Panc1 (cell line): ENCODE results near the gene ITGB8. TPM values are rescaled to one million over a fixed set of nuclear protein-coding genes. Genes with fewer than 3 reads are reported as not detected.

ENCODE experiments used
- ATAC-seq: fragments of 200-7000 bp; cut with Tn5 transposase; 2 replicates; pipeline ENCODE4 v1.9.1; 2020; ENCODE audit warnings: mild to moderate bottlenecking, moderate library complexity
- BruUV-seq: library from RNA; stranded (reverse); fragments of 400-500 nt; replicated peaks from 2 replicates; lab custom pipeline; 2021; lab: Mats Ljungman, UMichigan
- CTCF ChIA-PET: fragments of 300-600 bp; sonication (Branson Sonifier 250); formaldehyde crosslinking; loops from one replicate; lab custom pipeline; 2022; ENCODE audit warnings: antibody characterized with exemption; lab: Charles Lee
- POLR2A ChIA-PET: fragments of 300-600 bp; sonication (Branson Sonifier 250); formaldehyde crosslinking; loops from one replicate; lab custom pipeline; 2022; ENCODE audit warnings: antibody characterized with exemption; lab: Charles Lee
- DNase-seq: peaks from one replicate; pipeline ENCODE4 v3.0.0-alpha.2; 2010; ENCODE audit warnings: low read depth, low spot score
- H3K27ac ChIP-seq: 2 replicates; pipeline ENCODE4 v1.5.1; 2011; ENCODE audit warnings: mild to moderate bottlenecking, low read length, inconsistent platforms
- H3K27me3 ChIP-seq: fragments of 200-500 bp; sonication (Bioruptor generic); 2 replicates; pipeline ENCODE4 v1.6.0; 2014; ENCODE audit warnings: low read length, inconsistent platforms; ENCODE audit not compliant: control insufficient read depth, insufficient read depth
- H3K36me3 ChIP-seq: fragments of 200-500 bp; sonication (Bioruptor generic); 2 replicates; pipeline ENCODE4 v1.5.1; 2014; ENCODE audit warnings: inconsistent platforms, mild to moderate bottlenecking, low read length, moderate library complexity; ENCODE audit not compliant: control insufficient read depth, insufficient read depth
- H3K4me1 ChIP-seq: 2 replicates; pipeline ENCODE4 v1.5.1; 2011; ENCODE audit warnings: inconsistent platforms, mild to moderate bottlenecking, low read length, moderate library complexity; ENCODE audit not compliant: control insufficient read depth, insufficient read depth
- H3K4me3 ChIP-seq, 2 experiments: 2 replicates each; pipeline ENCODE4 v1.5.1; 2011 to 2012; ENCODE audit warnings: low read depth in 2 of 2, low read length in 2 of 2, mild to moderate bottlenecking in 2 of 2, inconsistent platforms in 1 of 2, moderate library complexity in 1 of 2
- H3K9me3 ChIP-seq: fragments of 200-500 bp; sonication (Bioruptor generic); 2 replicates; pipeline ENCODE4 v1.5.1; 2014; ENCODE audit warnings: low read depth, mild to moderate bottlenecking, inconsistent platforms, low read length, moderate library complexity; ENCODE audit not compliant: control insufficient read depth, insufficient read depth
- POLR2AphosphoS5 ChIP-seq: IDR thresholded peaks from 2 replicates; pipeline ENCODE4 v1.6.1; 2012; ENCODE audit warnings: mild to moderate bottlenecking, low read depth, low read length, moderate library complexity
- SIN3A ChIP-seq: IDR thresholded peaks from 2 replicates; pipeline ENCODE4 v1.6.1; 2012; ENCODE audit warnings: low read depth, mild to moderate bottlenecking, low read length, moderate library complexity, borderline replicate concordance; ENCODE audit not compliant: insufficient read depth
- TCF7L2 ChIP-seq: IDR thresholded peaks from 2 replicates; pipeline ENCODE4 v1.6.1; 2011; ENCODE audit warnings: mild to moderate bottlenecking, low read depth, low read length, inconsistent platforms
- in situ Hi-C: cut with HindIII; loops from 2 replicates; pipeline ENCODE4 v1.10.0; 2016; ENCODE audit warnings: low sequenced_read_pairs, low pct_unique_long_range_greater_than_20kb
- intact Hi-C: fragments of 100-400 bp; cut with micrococcal nuclease; formaldehyde crosslinking; loops from one replicate; pipeline ENCODE4 v1.10.0; 2022; ENCODE audit not compliant: unreplicated experiment
- total RNA-seq: library from RNA; stranded (reverse); gene quantifications from one replicate; pipeline ENCODE4 v1.2.1, GENCODE V29; 2021; ENCODE audit not compliant: unreplicated experiment
- TF ChIP-seq, protein P1 (sequence below): fragments of 450-650 bp; IDR thresholded peaks from 2 replicates; pipeline ENCODE4 v1.5.1; 2017; ENCODE audit warnings: mild to moderate bottlenecking
- TF ChIP-seq, protein P2 (sequence below), 2 experiments: IDR thresholded peaks; 2 replicates each; pipeline ENCODE4 v1.6.1; 2011 to 2012; ENCODE audit warnings: low read depth in 2 of 2, control low read depth in 1 of 2, low read length in 1 of 2, mild to moderate bottlenecking in 1 of 2, moderate library complexity in 1 of 2; ENCODE audit not compliant: insufficient read depth in 1 of 2

The ITGB8 gene
- total RNA-seq, 1 experiment from 2014 or later: 4.9 TPM

DNA sequence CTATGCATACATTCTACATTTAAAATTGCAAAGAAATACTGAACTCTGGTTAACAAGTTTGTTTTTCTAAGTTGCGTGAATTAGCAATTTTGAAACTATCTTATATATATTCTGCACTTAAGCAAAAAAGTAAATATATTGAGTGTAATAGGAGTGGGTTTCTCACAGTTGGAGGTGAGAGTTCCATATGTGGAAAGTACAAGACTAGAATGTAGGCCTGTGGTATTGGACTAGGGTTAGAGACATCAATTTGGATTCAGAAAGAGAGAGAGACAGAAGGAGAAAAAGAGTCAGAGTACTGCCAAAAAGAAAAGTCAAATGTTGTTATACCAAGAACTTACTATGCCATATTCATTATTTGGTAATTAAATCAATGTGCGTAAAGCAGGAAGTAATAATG, 47.3 kb upstream of the ITGB8 start:
- H3K4me3 ChIP-seq: no peak overlapping the region
- no TSS peak for BruUV-seq
- intact Hi-C loops (no loop called here), in situ Hi-C loops (no loop called here)
- ATAC-seq (no peak), DNase-seq (no peak)
- no peaks in the 10 kb centered on the region for H3K36me3 ChIP-seq
- H3K27me3 ChIP-seq: no peaks in the 10 kb centered on the region
- no peak for TF ChIP-seq TCF7L2
- TF ChIP-seq POLR2AphosphoS5: no peak
- TF ChIP-seq, protein P1, sequence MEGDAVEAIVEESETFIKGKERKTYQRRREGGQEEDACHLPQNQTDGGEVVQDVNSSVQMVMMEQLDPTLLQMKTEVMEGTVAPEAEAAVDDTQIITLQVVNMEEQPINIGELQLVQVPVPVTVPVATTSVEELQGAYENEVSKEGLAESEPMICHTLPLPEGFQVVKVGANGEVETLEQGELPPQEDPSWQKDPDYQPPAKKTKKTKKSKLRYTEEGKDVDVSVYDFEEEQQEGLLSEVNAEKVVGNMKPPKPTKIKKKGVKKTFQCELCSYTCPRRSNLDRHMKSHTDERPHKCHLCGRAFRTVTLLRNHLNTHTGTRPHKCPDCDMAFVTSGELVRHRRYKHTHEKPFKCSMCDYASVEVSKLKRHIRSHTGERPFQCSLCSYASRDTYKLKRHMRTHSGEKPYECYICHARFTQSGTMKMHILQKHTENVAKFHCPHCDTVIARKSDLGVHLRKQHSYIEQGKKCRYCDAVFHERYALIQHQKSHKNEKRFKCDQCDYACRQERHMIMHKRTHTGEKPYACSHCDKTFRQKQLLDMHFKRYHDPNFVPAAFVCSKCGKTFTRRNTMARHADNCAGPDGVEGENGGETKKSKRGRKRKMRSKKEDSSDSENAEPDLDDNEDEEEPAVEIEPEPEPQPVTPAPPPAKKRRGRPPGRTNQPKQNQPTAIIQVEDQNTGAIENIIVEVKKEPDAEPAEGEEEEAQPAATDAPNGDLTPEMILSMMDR: no peak
- no peak for TF ChIP-seq SIN3A
- TF ChIP-seq, protein P2, sequence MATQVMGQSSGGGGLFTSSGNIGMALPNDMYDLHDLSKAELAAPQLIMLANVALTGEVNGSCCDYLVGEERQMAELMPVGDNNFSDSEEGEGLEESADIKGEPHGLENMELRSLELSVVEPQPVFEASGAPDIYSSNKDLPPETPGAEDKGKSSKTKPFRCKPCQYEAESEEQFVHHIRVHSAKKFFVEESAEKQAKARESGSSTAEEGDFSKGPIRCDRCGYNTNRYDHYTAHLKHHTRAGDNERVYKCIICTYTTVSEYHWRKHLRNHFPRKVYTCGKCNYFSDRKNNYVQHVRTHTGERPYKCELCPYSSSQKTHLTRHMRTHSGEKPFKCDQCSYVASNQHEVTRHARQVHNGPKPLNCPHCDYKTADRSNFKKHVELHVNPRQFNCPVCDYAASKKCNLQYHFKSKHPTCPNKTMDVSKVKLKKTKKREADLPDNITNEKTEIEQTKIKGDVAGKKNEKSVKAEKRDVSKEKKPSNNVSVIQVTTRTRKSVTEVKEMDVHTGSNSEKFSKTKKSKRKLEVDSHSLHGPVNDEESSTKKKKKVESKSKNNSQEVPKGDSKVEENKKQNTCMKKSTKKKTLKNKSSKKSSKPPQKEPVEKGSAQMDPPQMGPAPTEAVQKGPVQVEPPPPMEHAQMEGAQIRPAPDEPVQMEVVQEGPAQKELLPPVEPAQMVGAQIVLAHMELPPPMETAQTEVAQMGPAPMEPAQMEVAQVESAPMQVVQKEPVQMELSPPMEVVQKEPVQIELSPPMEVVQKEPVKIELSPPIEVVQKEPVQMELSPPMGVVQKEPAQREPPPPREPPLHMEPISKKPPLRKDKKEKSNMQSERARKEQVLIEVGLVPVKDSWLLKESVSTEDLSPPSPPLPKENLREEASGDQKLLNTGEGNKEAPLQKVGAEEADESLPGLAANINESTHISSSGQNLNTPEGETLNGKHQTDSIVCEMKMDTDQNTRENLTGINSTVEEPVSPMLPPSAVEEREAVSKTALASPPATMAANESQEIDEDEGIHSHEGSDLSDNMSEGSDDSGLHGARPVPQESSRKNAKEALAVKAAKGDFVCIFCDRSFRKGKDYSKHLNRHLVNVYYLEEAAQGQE (IDR thresholded peaks at IDR 0.05; ENCODE audit: insufficient read depth in 1 of 2, low read depth in 2 of 2, low read length in 1 of 2): no peak
- CTCF ChIA-PET: no interaction called here
- no peaks in the 10 kb centered on the region for H3K9me3 ChIP-seq
- no peaks in the 10 kb centered on the region for H3K4me1 ChIP-seq
- no peak overlapping the region for H3K27ac ChIP-seq
- POLR2A ChIA-PET: no interaction called here

DNA sequence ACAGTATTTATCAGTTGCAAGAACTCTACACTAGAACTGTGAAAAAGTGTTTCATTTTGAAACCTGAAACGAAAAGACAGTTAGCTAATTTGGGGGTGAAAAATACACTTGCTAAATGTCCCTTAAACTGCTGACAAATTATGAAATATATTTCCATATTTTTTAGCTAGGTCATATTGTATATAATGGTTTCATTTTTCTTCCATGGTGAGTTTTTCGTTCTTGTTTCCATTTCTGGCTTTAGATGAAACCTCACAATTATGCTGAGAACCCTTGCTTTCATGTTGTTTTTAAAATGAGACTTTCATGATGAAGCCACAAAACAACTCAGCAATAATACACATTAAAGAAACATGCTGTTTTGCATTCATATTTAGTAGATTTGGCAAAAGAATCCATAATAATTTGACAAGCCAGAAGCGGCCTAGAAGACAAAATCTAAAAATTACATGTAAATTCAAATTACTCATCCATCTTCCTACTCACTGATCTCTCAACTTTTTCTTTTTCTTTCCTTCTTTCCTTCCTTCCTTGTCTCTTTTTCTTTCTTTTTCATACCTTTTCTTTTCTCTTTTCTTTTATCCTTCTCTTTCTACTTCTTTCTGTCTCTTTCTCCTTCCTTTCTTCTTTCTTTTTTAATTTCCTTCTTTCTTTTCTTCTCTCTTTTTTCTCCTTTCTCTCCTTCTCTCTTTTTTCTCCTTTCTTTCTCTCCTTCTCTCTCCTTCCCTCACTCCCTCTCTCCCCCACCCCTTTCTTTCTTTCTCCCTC, 46.5 kb upstream of the ITGB8 start:
- H3K27me3 ChIP-seq: no peaks in the 10 kb centered on the region
- H3K27ac ChIP-seq: no peak overlapping the region
- in situ Hi-C loops (no loop called here), intact Hi-C loops (no loop called here)
- H3K4me3 ChIP-seq: no peak overlapping the region
- ChIA-PET CTCF (no interaction called here), POLR2A (no interaction called here)
- DNase-seq: no peak
- no peaks in the 10 kb centered on the region for H3K4me1 ChIP-seq
- no TSS peak for BruUV-seq
- ATAC-seq: no peak
- TF ChIP-seq SIN3A: no peak
- TF ChIP-seq, protein P1: no peak
- TF ChIP-seq POLR2AphosphoS5: no peak
- H3K9me3 ChIP-seq: no peaks in the 10 kb centered on the region
- no peaks in the 10 kb centered on the region for H3K36me3 ChIP-seq
